ENCODE measurements around the gene PDE6A. TPM values are rescaled to one million over a fixed set of nuclear protein-coding genes. Genes with fewer than 3 reads are reported as not detected.

Gene PDE6A
- total and polyA plus RNA-seq, 9 donors: 0.05 to 0.68 (median 0.15) TPM

- DNase-seq: no peak
- intact Hi-C loops (cut with DNase I): no loop called here
- Histone ChIP-seq H3K4me1 (ENCODE audit: insufficient read depth) (no peaks in the 10 kb centered on the region), H3K27me3 (no peaks in the 10 kb centered on the region), H3K9me3 (no peaks in the 10 kb centered on the region), H3K4me3 (no peak overlapping the region), H3K36me3 (no peaks in the 10 kb centered on the region), H3K27ac (no peak overlapping the region)
- TF ChIP-seq CTCF (IDR thresholded peaks at IDR 0.05): no peak
- TF ChIP-seq EP300 (IDR thresholded peaks at IDR 0.05): no peak
- no peak for TF ChIP-seq POLR2A (IDR thresholded peaks at IDR 0.05)
- WGBS, 3 donors: 78 to 98% (median 87%) methylated on average over 1 of the region's 1 CpG
Measured at GRCh38 chr5:149936044-149936699, 8.4 kb downstream of the PDE6A start.

DNA sequence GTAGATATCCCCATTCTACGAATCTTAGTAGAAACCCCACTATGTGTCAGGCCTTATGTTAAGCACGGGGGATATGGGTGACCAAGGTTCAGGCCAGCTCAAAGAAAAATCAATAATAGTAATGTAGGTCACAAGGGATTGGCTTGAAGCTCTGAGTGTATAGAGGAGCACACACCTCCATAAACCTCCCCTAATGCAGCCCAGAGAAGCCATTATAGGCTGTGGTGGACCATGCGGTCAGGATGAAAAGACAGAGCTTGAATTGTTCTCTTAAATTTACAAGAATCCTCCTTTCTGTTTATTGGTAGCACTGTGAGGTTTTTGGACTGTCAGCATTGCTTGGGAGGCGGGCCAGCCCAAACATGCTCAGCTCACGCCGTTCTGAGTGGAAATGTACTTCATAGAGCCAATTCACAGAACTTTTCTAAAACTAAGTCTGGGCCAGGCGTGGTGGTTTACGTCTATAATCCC is 9.1 kb downstream of the PDE6A start:
- intact Hi-C loops (cut with DNase I): no loop called here
- H3K4me3 ChIP-seq: no peak overlapping the region
- peak in 3 of 5 donors; percentile 19 to 73 (median 48) for DNase-seq
- no peaks in the 10 kb centered on the region for H3K4me1 ChIP-seq (ENCODE audit: insufficient read depth)
- no peak overlapping the region for H3K27ac ChIP-seq
- H3K27me3 ChIP-seq: no peaks in the 10 kb centered on the region
- H3K36me3 ChIP-seq: no peaks in the 10 kb centered on the region
- TF ChIP-seq EP300 (IDR thresholded peaks at IDR 0.05) (no peak), POLR2A (IDR thresholded peaks at IDR 0.05) (no peak), CTCF (IDR thresholded peaks at IDR 0.05) (no peak)
- no peaks in the 10 kb centered on the region for H3K9me3 ChIP-seq
- 40 to 46% (median 46%) methylated on average over 8 of the region's 8 CpGs for whole genome bisulfite sequencing, 3 donors

DNA sequence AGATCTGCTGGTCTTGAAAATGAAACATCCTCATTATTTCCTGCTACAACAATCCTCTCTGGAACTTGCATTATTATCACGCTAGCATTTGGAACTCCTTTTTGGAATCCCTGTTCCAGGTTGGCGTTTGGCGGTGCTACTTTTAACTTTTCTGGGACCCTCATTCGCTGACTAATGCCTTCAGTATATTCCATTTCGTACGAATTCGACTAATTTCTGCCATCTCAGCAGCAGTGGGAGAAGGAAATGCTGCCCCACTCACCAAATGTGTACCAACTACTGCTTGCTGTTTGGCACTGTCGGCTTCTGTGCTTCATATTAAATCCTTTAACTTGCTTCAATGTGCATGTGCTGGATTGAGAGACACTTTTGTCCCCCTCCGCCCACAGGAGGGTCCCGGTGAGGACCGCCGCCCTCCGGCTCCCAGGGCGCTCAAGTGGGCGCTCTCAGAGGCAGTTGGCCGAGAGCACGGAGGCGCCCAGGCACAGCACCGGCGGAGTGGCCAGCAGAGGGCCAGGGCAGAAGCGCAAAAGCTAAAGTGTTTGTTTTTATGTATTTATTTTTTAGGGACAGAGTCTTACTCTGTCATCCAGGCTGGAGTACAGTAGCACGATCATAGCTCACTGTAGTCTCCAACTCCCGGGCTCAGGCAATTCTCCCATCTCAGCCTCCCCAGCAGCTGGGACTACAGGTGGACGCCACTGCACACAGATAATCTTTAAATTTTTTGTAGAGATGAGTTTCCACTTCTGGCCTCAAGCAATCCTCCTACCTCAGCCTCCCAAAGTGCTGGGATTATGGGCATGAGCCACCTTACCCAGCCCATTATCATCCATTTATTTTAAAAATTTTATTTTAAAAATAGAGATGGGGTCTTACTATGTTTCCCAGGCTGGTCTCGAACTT is 11.9 kb downstream of the PDE6A start:
- no peaks in the 10 kb centered on the region for H3K36me3 ChIP-seq
- peaks cover 3% of the 10 kb centered on the region for H3K4me1 ChIP-seq (ENCODE audit: insufficient read depth)
- H3K4me3 ChIP-seq: no peak overlapping the region
- TF ChIP-seq EP300 (IDR thresholded peaks at IDR 0.05): no peak
- TF ChIP-seq CTCF (IDR thresholded peaks at IDR 0.05): no peak
- TF ChIP-seq POLR2A (IDR thresholded peaks at IDR 0.05): no peak
- WGBS, 3 donors: 61 to 73% (median 71%) methylated on average over 25 of the region's 25 CpGs
- no peaks in the 10 kb centered on the region for H3K27me3 ChIP-seq
- H3K27ac ChIP-seq: peak overlapping the region in 1 of 2 donors; percentile 30
- H3K9me3 ChIP-seq: no peaks in the 10 kb centered on the region
- intact Hi-C loops (cut with DNase I): no loop called here
- DNase-seq: peak in 3 of 5 donors; percentile 15 to 45 (median 28)

GRCh38 chr5:149931992-149932436 is 12.6 kb downstream of the PDE6A start:
- TF ChIP-seq EP300 (IDR thresholded peaks at IDR 0.05) (no peak), POLR2A (IDR thresholded peaks at IDR 0.05) (no peak), CTCF (IDR thresholded peaks at IDR 0.05) (no peak)
- Histone ChIP-seq H3K36me3 (no peaks in the 10 kb centered on the region), H3K4me1 (ENCODE audit: insufficient read depth) (peaks cover 3% of the 10 kb centered on the region), H3K4me3 (no peak overlapping the region), H3K9me3 (no peaks in the 10 kb centered on the region), H3K27me3 (no peaks in the 10 kb centered on the region), H3K27ac (peak overlapping the region in 1 of 2 donors; percentile 30)
- DNase-seq: no peak
- intact Hi-C loops (cut with DNase I): no loop called here
- WGBS, 3 donors: 16 to 46% (median 30%) methylated on average over 14 of the region's 14 CpGs

Measured in ovary (tissue), 9 donors.